ENCODE measurements around the gene NOC2L. TPM values are rescaled to one million over a fixed set of nuclear protein-coding genes. Genes with fewer than 3 reads are reported as not detected.

The NOC2L gene
- total and polyA plus RNA-seq, 9 of the 15 experiments (the other 6 are each of a cell fraction or from before 2014, with no cell fraction given): 4.0 to 410 (median 200) TPM

DNA sequence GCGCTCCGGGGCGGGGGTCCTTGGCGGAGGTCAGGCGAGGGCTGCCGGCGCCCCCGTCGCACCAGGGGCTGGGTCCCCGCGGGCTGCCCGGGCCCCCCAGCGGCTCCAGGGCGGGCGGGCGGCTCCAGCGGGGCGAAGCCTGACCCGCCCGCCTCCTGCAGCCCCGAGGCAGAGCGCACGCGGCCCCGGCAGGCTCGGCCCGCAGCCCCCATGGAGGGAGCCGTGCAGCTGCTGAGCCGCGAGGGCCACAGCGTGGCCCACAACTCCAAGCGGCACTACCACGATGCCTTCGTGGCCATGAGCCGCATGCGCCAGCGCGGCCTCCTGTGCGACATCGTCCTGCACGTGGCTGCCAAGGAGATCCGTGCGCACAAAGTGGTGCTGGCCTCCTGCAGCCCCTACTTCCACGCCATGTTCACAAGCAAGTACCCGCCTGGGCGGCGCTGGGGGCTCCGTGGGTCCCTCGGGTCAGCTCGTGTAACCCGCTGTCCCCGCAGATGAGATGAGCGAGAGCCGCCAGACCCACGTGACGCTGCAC, 2.1 kb upstream of the NOC2L start (continued):
- TF ChIP-seq SMARCB1 (IDR thresholded peaks at IDR 0.05; ENCODE audit: insufficient read length, low read depth): no peak
- TF ChIP-seq CAMTA2 (CRISPR knock-in tag; conservative IDR thresholded peaks at IDR 0.05): no peak
- TF ChIP-seq, protein P1, sequence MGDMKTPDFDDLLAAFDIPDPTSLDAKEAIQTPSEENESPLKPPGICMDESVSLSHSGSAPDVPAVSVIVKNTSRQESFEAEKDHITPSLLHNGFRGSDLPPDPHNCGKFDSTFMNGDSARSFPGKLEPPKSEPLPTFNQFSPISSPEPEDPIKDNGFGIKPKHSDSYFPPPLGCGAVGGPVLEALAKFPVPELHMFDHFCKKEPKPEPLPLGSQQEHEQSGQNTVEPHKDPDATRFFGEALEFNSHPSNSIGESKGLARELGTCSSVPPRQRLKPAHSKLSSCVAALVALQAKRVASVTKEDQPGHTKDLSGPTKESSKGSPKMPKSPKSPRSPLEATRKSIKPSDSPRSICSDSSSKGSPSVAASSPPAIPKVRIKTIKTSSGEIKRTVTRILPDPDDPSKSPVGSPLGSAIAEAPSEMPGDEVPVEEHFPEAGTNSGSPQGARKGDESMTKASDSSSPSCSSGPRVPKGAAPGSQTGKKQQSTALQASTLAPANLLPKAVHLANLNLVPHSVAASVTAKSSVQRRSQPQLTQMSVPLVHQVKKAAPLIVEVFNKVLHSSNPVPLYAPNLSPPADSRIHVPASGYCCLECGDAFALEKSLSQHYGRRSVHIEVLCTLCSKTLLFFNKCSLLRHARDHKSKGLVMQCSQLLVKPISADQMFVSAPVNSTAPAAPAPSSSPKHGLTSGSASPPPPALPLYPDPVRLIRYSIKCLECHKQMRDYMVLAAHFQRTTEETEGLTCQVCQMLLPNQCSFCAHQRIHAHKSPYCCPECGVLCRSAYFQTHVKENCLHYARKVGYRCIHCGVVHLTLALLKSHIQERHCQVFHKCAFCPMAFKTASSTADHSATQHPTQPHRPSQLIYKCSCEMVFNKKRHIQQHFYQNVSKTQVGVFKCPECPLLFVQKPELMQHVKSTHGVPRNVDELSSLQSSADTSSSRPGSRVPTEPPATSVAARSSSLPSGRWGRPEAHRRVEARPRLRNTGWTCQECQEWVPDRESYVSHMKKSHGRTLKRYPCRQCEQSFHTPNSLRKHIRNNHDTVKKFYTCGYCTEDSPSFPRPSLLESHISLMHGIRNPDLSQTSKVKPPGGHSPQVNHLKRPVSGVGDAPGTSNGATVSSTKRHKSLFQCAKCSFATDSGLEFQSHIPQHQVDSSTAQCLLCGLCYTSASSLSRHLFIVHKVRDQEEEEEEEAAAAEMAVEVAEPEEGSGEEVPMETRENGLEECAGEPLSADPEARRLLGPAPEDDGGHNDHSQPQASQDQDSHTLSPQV (IDR thresholded peaks at IDR 0.05): peak; percentile 92
- no peak for TF ChIP-seq BRD4 (IDR thresholded peaks at IDR 0.05)
- no peak for TF ChIP-seq ZNF586 (CRISPR knock-in tag; conservative IDR thresholded peaks at IDR 0.05)
- TF ChIP-seq MAFG (tag; conservative IDR thresholded peaks at IDR 0.05): no peak
- no peak for TF ChIP-seq CBFA2T3 (IDR thresholded peaks at IDR 0.05)
- TF ChIP-seq, protein P2, sequence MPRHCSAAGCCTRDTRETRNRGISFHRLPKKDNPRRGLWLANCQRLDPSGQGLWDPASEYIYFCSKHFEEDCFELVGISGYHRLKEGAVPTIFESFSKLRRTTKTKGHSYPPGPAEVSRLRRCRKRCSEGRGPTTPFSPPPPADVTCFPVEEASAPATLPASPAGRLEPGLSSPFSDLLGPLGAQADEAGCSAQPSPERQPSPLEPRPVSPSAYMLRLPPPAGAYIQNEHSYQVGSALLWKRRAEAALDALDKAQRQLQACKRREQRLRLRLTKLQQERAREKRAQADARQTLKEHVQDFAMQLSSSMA (CRISPR knock-in tag; IDR thresholded peaks at IDR 0.05): no peak
- no peak for TF ChIP-seq CHCHD3 (CRISPR knock-in tag; IDR thresholded peaks at IDR 0.05)
- no peak for TF ChIP-seq NFATC3 (IDR thresholded peaks at IDR 0.05)
- TF ChIP-seq, protein P3, sequence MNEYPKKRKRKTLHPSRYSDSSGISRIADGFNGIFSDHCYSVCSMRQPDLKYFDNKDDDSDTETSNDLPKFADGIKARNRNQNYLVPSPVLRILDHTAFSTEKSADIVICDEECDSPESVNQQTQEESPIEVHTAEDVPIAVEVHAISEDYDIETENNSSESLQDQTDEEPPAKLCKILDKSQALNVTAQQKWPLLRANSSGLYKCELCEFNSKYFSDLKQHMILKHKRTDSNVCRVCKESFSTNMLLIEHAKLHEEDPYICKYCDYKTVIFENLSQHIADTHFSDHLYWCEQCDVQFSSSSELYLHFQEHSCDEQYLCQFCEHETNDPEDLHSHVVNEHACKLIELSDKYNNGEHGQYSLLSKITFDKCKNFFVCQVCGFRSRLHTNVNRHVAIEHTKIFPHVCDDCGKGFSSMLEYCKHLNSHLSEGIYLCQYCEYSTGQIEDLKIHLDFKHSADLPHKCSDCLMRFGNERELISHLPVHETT (CRISPR knock-in tag; conservative IDR thresholded peaks at IDR 0.05 in 1 of 2, IDR thresholded peaks at IDR 0.05 in 1 of 2): no peak
- TF ChIP-seq, protein P4, sequence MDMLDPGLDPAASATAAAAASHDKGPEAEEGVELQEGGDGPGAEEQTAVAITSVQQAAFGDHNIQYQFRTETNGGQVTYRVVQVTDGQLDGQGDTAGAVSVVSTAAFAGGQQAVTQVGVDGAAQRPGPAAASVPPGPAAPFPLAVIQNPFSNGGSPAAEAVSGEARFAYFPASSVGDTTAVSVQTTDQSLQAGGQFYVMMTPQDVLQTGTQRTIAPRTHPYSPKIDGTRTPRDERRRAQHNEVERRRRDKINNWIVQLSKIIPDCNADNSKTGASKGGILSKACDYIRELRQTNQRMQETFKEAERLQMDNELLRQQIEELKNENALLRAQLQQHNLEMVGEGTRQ (CRISPR knock-in tag; IDR thresholded peaks at IDR 0.05): peak; percentile 19; the same call in 1 of the 2 replicates
- no peak for TF ChIP-seq RBM14 (IDR thresholded peaks at IDR 0.05; ENCODE audit: borderline replicate concordance, insufficient read depth, low read depth, low read length)
- TF ChIP-seq ZBTB1 (CRISPR knock-in tag; IDR thresholded peaks at IDR 0.05; ENCODE audit: borderline replicate concordance, low read depth): peak; percentile 82; the same call in 1 of the 2 replicates
- no peak for TF ChIP-seq WHSC1 (IDR thresholded peaks at IDR 0.05; ENCODE audit: low read length)
- TF ChIP-seq RHOXF2B (CRISPR knock-in tag; conservative IDR thresholded peaks at IDR 0.05): no peak
- TF ChIP-seq, protein P5, sequence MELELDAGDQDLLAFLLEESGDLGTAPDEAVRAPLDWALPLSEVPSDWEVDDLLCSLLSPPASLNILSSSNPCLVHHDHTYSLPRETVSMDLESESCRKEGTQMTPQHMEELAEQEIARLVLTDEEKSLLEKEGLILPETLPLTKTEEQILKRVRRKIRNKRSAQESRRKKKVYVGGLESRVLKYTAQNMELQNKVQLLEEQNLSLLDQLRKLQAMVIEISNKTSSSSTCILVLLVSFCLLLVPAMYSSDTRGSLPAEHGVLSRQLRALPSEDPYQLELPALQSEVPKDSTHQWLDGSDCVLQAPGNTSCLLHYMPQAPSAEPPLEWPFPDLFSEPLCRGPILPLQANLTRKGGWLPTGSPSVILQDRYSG (tag; conservative IDR thresholded peaks at IDR 0.05; ENCODE audit: low read depth): no peak
- no peak for TF ChIP-seq PHTF2 (CRISPR knock-in tag; IDR thresholded peaks at IDR 0.05)
- no peak for TF ChIP-seq ZNF79 (CRISPR knock-in tag; IDR thresholded peaks at IDR 0.05; ENCODE audit: low read depth)
- TF ChIP-seq, protein P6, sequence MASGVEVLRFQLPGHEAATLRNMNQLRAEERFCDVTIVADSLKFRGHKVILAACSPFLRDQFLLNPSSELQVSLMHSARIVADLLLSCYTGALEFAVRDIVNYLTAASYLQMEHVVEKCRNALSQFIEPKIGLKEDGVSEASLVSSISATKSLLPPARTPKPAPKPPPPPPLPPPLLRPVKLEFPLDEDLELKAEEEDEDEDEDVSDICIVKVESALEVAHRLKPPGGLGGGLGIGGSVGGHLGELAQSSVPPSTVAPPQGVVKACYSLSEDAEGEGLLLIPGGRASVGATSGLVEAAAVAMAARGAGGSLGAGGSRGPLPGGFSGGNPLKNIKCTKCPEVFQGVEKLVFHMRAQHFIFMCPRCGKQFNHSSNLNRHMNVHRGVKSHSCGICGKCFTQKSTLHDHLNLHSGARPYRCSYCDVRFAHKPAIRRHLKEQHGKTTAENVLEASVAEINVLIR (CRISPR knock-in tag; IDR thresholded peaks at IDR 0.05): no peak
